SJCRH30 (cell line): ENCODE data around the gene KLF3. TPM values are rescaled to one million over a fixed set of nuclear protein-coding genes. Genes with fewer than 3 reads are reported as not detected.
"Not testable (repeated sequence)": the region's sequence is repeated elsewhere in the genome, so short reads cannot be mapped to it uniquely, and the experiment has no call there.

Experiments used
- DNase-seq, 2 experiments: peaks; one replicate each; pipeline ENCODE4 v3.0.0-alpha.2; 2015 to 2020
- H3K27ac ChIP-seq: fragments of 250-450 bp; sonication (Bioruptor Pico); 2 replicates; pipeline ENCODE4 v1.5.1; 2020; ENCODE audit warnings: mild to moderate bottlenecking, moderate library complexity
- H3K27me3 ChIP-seq: fragments of 250-450 bp; sonication (Bioruptor Pico); 2 replicates; pipeline ENCODE4 v1.5.1; 2020; ENCODE audit warnings: mild to moderate bottlenecking, moderate library complexity
- H3K36me3 ChIP-seq: fragments of 250-450 bp; sonication (Bioruptor Pico); 2 replicates; pipeline ENCODE4 v1.5.1; 2020; ENCODE audit warnings: mild to moderate bottlenecking, moderate library complexity
- H3K4me1 ChIP-seq: fragments of 250-450 bp; sonication (Bioruptor Pico); 2 replicates; pipeline ENCODE4 v1.5.1; 2020; ENCODE audit warnings: mild to moderate bottlenecking, moderate library complexity
- H3K4me3 ChIP-seq: fragments of 250-450 bp; sonication (Bioruptor Pico); 2 replicates; pipeline ENCODE4 v1.5.1; 2020; ENCODE audit warnings: mild to moderate bottlenecking, moderate library complexity
- H3K9me3 ChIP-seq: fragments of 250-450 bp; sonication (Bioruptor Pico); replicated peaks from 2 replicates; pipeline ENCODE4 v1.5.1; 2020; ENCODE audit warnings: mild to moderate bottlenecking, moderate library complexity
- total RNA-seq: library from RNA; depleted of rRNA; stranded (reverse); fragments of >200 nt; shearing (Covaris generic); gene quantifications from 2 replicates; pipeline ENCODE4 v1.2.3, GENCODE V29; 2014; rRNA removed

The KLF3 gene
- total RNA-seq, result 23.6 and 25.9 TPM in 2 replicates

DNA sequence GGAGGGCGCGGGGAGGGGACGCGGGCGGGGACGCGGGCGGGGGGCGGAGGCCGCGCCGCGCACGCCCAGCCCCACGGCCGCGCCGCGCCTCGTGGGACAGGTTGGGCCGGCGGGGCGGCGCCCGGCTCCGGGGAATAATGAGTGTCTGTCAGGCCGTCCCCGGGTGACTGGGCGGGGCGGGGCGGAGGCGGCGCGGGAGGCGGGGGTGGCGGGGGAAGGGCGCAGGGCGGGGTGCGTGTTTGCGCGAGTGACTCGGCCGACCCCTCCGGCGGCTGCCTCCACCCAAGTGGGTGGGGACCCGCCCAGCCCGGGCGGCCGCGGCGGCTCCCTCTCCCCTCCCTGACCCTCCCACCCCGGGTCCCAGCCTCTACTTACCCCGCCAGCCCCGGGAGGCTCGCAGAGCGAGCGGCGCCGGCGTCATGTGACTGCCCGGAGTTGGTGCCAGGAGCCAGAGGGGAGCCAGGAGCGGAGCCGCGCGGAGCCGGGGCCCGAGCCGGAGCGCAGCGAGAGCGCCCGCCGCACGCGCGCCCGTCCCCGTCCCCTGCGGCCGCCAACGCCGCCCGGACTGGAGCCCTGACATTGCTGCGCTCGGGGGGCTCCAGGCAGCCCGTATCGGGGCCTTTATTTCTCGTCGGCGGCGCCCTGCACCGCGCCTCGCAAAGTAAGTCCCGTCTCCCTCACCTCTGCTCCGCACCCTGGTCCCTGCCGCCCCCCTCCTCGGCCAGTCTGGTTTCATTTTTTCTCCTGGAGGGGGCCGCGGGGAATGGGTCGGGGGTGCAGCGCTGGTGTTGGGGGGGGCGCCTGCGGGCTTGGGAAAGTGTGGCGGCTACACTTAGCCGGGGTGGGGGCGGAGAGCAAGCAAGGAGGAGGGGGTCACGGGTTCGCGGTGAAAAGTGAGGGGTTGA lies at the start of gene KLF3:
TSS of gene KLF3 (plus strand) at position 399 of the 905 bp plus-strand sequence. CDS start 16,427 bp downstream, outside the sequence.
- no peaks in the 10 kb centered on the region for H3K9me3 ChIP-seq
- DNase-seq, result peak; percentile 88 to 89
- H3K27me3 ChIP-seq, result no peaks in the 10 kb centered on the region
- no peaks in the 10 kb centered on the region for H3K36me3 ChIP-seq
- H3K4me1 ChIP-seq, result peaks cover 17% of the 10 kb centered on the region
- peak within 1 kb of the TSS; percentile 96 for H3K4me3 ChIP-seq
- H3K27ac ChIP-seq, result peak within 1 kb of the TSS; percentile 86

DNA sequence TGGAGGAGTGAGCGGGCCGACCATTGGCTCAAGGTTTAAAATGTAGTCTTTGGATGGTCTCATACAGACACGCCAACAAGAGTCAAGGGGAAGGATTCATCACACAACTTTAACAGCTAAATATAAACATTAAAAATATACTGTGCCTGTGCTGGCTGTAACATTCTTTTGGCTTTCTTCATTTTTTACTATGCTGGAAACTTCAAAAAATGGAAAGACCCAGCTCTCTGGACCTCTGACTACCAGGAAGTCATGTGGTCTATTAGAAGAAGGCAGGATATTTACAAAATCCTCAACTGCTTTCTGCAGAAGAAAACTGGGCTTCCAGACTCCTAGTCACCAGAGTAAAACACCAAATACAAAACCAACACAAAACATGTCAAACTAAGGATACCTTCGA lies 49.8 kb upstream of the KLF3 start:
- Histone ChIP-seq H3K36me3 (no peaks in the 10 kb centered on the region), H3K27me3 (no peaks in the 10 kb centered on the region), H3K4me3 (no peak overlapping the region), H3K27ac (no peak overlapping the region), H3K4me1 (no peaks in the 10 kb centered on the region), H3K9me3 (no peaks in the 10 kb centered on the region)
- DNase-seq, result no peak

DNA sequence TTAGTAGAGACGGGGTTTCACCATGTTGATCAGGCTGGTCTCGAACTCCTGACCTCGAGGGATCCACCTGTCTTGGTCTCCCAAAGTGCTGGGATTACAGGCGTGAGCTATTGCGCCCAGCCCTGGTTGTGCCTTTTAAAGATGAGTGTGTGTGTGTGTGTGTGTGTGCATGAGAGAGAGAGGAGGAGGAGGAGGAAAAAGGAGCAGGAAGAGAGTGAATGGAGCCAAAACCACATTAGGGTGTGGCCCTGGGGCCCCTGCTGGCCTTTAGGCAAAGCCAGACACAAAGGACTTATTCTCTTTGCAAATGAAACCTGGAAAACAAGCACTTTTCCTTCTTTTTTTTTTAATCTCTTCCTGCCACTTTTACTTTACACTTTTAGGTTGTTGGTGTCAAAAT lies 48.2 kb upstream of the KLF3 start:
- H3K27ac ChIP-seq, result no peak overlapping the region
- no peaks in the 10 kb centered on the region for H3K36me3 ChIP-seq
- no peak overlapping the region for H3K4me3 ChIP-seq
- no peaks in the 10 kb centered on the region for H3K27me3 ChIP-seq
- DNase-seq, result no peak
- H3K9me3 ChIP-seq, result no peaks in the 10 kb centered on the region
- H3K4me1 ChIP-seq, result no peaks in the 10 kb centered on the region

DNA sequence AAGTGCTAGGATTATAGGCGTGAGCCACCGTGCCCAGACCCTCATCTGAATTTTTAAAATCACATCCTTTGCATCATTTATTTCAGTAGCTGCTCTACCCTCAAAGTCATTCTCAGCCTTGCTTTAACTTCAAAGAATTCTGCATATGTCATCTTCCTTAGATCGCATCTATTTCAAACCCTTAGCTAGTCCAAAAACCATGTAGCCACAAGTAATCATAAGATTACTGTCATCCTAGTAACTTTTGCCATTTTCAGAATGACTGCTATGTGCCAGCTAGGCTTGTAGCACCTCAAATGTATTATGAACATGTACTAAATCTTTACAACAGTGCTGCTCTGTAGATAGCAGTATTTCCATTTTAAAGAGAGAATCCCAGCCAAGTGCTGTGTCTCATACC lies 45.5 kb upstream of the KLF3 start:
- H3K36me3 ChIP-seq, result no peaks in the 10 kb centered on the region
- H3K4me1 ChIP-seq, result no peaks in the 10 kb centered on the region
- H3K27me3 ChIP-seq, result no peaks in the 10 kb centered on the region
- H3K4me3 ChIP-seq, result no peak overlapping the region
- H3K27ac ChIP-seq, result no peak overlapping the region
- DNase-seq, result no peak
- H3K9me3 ChIP-seq, result no peaks in the 10 kb centered on the region

DNA sequence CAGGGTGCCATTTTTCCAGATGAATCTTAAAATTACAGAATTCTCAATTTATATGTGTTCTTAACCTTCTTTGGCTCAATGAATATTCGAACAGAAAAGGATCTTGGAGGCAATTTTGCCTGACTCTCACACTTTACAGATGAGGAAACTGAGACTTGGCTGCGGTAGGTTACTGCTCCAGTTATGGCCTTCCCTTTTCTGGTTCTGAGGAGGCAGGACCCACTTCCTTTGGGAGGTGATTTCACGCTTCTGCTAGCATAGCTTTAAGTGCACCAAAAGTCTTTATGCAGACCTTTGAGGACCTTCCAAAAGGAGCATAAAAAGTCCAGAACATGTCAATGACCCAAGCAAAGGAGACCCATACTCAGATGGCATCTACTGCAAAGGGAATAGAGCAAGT lies 44.7 kb upstream of the KLF3 start:
- Histone ChIP-seq H3K36me3 (no peaks in the 10 kb centered on the region), H3K4me1 (no peaks in the 10 kb centered on the region), H3K9me3 (no peaks in the 10 kb centered on the region), H3K27me3 (no peaks in the 10 kb centered on the region), H3K4me3 (no peak overlapping the region), H3K27ac (no peak overlapping the region)
- no peak for DNase-seq

DNA sequence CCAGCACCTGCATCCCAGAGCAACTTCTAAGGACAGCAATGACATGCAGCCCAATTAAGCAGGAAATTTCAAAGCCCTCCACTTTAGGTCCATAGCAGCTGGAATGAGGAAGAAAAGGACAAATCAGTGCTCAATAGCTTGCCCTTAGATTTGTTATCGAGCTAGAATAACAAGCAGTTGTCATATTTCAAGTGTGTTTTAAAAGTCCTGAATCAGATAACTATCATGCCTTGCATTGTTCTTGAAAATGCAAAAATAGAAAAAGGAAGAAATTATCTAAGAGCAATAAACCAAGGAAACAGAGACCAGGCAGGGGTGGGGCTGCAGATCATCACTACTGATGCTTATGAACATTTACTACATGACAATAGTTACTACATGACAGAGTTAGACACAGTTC lies 43.9 kb upstream of the KLF3 start:
- no peak overlapping the region for H3K27ac ChIP-seq
- no peaks in the 10 kb centered on the region for H3K4me1 ChIP-seq
- no peak overlapping the region for H3K4me3 ChIP-seq
- no peaks in the 10 kb centered on the region for H3K9me3 ChIP-seq
- no peaks in the 10 kb centered on the region for H3K27me3 ChIP-seq
- no peak for DNase-seq
- no peaks in the 10 kb centered on the region for H3K36me3 ChIP-seq

DNA sequence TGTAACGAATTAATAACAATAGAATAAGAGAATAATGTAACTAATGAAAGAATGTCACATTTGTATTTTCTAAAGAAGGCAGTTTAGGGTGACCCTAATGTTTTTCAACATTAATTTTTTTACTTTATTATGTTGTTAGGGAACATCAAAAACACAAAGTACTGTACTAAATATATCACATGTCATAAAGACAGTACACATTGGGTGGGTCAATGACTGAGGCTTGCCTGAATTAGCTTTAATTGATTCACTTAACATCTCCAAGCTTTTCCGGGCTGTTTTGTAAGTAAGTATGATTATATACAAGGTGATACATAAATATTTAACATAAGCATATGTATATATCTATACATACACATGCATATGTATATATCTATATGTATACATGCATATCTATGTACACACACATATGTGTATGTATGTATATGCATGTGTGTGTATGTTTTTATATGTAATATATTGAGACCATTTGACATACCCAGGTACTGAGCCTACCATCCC lies 43.4 kb upstream of the KLF3 start:
- H3K4me1 ChIP-seq, result no peaks in the 10 kb centered on the region

DNA sequence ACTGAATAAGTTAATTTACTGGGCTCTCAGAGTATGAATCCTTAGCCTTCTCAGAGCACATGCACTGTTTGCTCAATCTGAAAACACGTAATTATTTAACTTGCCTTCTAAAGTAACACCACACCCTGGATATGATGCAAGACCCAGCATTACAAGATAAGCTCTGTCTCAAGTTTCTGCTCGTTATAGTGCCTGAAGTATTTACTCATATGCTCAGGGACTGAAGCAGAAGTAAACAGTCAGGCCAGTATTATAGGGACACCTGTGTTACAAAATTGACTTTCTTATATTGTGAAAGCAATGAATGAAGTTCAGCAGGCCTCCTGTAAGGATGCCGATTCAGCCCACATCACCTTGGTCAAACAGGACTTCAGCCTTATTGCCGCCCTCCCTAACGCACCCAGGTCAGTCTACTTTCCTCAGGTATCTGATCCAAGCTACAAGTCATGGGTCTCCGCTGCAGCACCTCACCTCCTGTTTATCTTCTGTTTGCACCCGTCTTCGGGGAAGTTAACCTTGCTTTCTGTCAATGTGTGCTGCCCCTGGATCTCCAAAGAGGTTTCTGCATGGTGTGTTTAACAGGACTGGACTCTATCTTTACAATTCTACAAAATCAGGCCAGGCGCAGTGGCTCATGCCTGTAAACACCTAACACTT lies 42.8 kb upstream of the KLF3 start:
- Histone ChIP-seq H3K4me1 (no peaks in the 10 kb centered on the region), H3K27ac (no peak overlapping the region), H3K9me3 (no peaks in the 10 kb centered on the region; the same call in 1 of the 2 replicates), H3K27me3 (no peaks in the 10 kb centered on the region), H3K4me3 (no peak overlapping the region), H3K36me3 (no peaks in the 10 kb centered on the region)
- DNase-seq, result no peak

More for the DNA sequence above, 43.4 kb upstream of the KLF3 start:
- H3K27me3 ChIP-seq, result no peaks in the 10 kb centered on the region
- H3K36me3 ChIP-seq, result no peaks in the 10 kb centered on the region
- no peaks in the 10 kb centered on the region; the same call in 1 of the 2 replicates for H3K9me3 ChIP-seq
- H3K4me3 ChIP-seq, result no peak overlapping the region
- DNase-seq, result no peak
- no peak overlapping the region for H3K27ac ChIP-seq

DNA sequence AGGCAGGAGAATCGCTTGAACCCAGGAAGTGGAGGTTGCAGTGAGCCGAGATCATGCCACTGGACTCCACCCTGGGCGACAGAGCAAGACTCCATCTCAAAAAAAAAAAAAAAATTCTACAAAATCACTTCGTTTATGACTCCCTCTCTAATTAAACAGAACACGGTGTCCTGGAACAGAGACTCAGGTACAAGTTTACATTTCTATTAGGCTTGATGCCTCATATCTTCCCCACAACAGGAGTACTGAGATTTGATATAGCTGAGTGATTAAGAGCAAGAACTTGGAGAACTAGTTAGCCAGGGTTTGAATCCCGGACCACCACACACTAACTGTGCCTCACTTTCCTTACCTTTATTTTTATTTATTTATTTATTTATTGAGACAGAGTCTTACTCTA lies 42.2 kb upstream of the KLF3 start:
- Histone ChIP-seq H3K36me3 (no peaks in the 10 kb centered on the region), H3K27ac (no peak overlapping the region), H3K4me3 (no peak overlapping the region), H3K9me3 (no peaks in the 10 kb centered on the region; the same call in 1 of the 2 replicates), H3K27me3 (no peaks in the 10 kb centered on the region), H3K4me1 (no peaks in the 10 kb centered on the region)
- no peak for DNase-seq

DNA sequence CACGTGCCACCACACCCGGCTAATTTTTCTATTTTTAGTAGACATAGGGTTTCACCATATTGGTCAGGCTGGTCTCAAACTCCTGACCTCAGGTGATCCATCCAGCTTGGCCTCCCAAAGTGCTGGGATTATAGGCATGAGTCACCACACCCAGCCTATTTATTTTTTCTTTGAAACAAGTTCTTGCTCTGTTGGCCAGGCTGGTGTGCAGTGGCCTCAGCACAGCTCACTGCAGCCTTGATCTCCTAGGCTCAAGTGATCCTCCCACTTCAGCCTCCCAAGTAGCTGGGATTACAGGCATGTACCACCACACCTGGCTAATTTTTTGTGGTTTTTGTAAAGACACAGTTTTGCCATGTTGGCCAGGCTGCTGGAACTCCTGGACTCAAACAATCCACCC lies 41.7 kb upstream of the KLF3 start:
- DNase-seq, H3K36me3 ChIP-seq, H3K27me3 ChIP-seq: not testable (repeated sequence)

DNA sequence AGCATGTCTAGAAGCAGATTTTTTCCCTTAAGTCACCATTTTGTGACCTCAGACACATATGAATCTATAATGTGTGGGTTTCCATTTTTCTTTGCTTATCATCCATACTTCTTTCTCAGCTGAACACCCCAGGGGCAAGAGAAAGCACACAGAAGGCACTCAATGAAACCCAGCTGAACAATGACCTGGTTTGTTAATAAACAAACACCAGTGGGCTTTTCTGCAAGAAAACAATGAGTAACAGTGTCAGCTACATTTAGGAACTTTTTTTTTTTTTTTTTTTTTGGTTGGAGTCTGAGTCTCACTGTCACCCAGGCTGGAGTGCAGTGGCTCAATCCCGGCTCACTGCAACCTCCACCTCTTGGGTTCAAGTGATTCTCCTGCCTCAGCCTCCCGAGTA lies 40.7 kb upstream of the KLF3 start:
- Histone ChIP-seq H3K27me3 (no peaks in the 10 kb centered on the region), H3K9me3 (no peaks in the 10 kb centered on the region; the same call in 1 of the 2 replicates), H3K36me3 (no peaks in the 10 kb centered on the region), H3K4me3 (no peak overlapping the region), H3K27ac (no peak overlapping the region), H3K4me1 (no peaks in the 10 kb centered on the region)
- DNase-seq, result no peak

More for the DNA sequence above, 41.7 kb upstream of the KLF3 start:
- H3K4me1 ChIP-seq, H3K9me3 ChIP-seq, H3K27ac ChIP-seq, H3K4me3 ChIP-seq: not testable (repeated sequence)

DNA sequence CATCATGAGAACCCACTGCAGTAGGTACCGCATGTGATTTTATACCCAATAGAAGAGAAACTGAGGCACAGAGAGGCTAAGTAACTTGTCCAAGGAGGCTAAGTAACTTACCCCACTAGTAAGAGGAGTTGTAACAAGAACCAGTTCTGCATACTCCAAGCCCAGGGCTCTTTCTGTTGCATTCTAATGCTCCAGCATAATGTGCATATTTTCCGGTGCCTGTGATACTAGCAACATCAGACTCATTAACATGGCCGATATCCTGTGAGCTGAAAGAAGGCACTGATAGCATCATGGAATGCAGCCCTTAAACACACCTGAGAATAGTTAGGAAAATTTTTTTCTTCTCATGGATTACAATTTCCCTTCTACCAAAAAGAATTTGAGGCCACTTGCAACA lies 39.7 kb upstream of the KLF3 start:
- Histone ChIP-seq H3K4me3 (no peak overlapping the region), H3K27ac (no peak overlapping the region), H3K27me3 (no peaks in the 10 kb centered on the region), H3K4me1 (no peaks in the 10 kb centered on the region), H3K9me3 (no peaks in the 10 kb centered on the region; the same call in 1 of the 2 replicates), H3K36me3 (no peaks in the 10 kb centered on the region)
- no peak for DNase-seq

DNA sequence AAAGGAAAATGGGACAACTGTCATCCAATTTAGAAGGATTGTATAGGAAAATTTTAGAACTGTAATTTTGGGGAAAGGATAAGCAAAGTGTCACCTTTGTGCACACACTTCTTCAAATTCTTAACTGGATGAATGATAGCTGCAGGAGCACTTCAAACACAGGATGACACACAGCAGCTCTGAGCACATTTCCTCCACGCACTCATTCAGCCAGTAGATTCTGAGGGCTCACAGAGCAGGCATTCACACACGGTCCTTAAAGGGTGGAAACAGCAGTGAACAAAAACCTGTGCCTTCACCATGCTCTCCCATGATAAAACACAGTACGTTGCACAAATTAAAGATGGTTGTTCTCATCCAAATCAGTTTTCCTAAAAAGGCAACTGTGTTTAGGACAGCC lies 38.5 kb upstream of the KLF3 start:
- no peaks in the 10 kb centered on the region; the same call in 1 of the 2 replicates for H3K9me3 ChIP-seq
- no peak overlapping the region for H3K4me3 ChIP-seq
- no peaks in the 10 kb centered on the region for H3K36me3 ChIP-seq
- no peak overlapping the region for H3K27ac ChIP-seq
- H3K27me3 ChIP-seq, result 0 out of 2 replicates have a peak, but pooled peaks cover 4% of the 10 kb centered on the region
- no peak for DNase-seq
- H3K4me1 ChIP-seq, result no peaks in the 10 kb centered on the region

DNA sequence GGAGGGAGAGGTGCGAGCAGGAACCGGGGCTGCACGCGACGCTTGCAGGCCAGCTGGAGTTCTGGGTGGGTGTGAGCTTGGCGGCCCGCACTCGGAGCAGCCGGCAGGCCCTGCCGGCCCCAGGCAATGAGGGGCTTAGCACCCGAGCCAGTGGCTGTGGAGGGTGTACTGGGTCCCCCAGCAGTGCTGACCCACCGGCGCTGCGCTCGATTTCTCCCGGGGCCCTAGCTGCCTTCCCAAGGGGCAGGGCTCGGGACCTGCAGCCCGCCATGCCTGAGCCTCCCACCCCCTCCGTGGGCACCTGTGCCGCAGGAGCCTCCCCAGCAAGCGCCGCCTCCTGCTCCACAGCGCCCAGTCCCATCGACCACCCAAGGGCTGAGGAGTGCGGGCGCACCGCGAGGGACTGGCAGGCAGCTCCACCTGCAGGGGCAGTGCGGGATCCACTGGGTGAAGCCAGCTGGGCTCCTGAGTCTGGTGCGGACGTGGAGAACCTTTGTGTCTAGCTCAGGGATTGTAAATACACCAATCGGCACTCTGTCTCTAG lies 37.0 kb upstream of the KLF3 start:
- DNase-seq, H3K27ac ChIP-seq, H3K4me3 ChIP-seq, H3K27me3 ChIP-seq, H3K9me3 ChIP-seq, H3K36me3 ChIP-seq, H3K4me1 ChIP-seq: not testable (repeated sequence)

DNA sequence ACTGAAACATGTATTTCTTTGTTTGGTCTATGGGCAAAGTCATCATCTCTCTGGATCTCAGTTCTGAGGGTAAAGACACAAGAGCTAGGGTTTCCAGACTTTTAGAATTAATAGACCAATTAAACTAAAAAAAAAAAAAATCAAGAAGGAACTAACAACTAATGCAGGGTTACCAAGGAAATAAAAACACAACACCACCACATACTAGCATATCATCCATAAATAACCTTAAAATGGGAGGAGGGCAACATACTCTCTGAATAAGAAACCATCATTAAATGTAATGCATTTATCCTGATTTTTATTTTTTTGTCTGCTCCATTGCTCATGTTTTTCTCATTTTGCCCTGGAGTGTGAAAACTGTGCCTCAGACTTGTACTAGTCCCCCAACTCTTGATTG lies 33.5 kb upstream of the KLF3 start:
- H3K4me3 ChIP-seq, result no peak overlapping the region
- no peak for DNase-seq
- H3K27me3 ChIP-seq, result 0 out of 2 replicates have a peak, but pooled peaks cover 4% of the 10 kb centered on the region

More for the DNA sequence above, 33.5 kb upstream of the KLF3 start:
- no peaks in the 10 kb centered on the region; the same call in 1 of the 2 replicates for H3K9me3 ChIP-seq
- H3K4me1 ChIP-seq, result no peaks in the 10 kb centered on the region
- no peak overlapping the region for H3K27ac ChIP-seq
- no peaks in the 10 kb centered on the region for H3K36me3 ChIP-seq
